ENCODE measurements around the gene DOCK11.

DNA sequence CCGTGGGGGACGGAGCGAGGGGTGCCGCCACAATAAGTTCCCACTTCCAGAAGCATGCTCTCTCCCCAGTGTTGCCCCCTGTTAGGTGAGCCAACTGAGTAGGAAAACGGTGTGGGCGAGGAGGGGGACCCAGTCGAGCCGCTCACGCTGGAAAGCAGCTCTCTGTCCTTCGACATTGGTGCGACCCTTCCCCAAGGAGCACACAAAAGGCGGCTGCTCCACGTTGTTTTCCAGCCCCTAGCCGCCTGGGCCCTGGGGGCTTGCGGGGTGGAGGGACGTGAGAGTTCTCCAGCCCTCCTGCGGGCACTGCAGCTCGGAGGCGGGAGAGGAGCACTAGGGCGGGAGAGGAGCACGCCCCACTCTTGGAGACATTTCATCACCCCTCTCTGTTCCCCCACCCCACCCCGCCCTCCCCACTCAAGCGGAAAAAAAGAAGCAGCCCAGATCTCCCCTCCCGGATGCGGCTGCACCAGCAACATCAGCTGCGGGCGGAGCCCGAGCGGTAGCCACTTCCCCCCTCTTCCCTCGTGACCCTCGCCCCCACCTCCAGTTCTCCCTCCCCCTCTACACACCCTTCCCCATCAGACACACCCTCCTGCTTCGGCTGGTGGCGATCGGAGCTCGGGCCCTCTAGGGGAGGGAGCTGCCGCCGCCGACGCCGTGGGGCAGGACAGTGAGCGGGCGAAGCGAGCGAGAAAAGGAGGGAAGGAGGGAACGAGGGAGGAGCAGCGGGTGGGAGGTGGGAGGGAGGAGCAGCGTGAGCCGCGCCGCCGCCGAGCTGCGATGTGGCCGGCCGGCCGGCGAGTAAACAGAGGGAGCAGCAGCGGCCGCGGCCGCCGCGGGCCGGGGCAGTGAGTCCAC lies at the start of gene DOCK11:
- no peak for TF ChIP-seq ZBTB11 (CRISPR knock-in tag; IDR thresholded peaks at IDR 0.05)
- TF ChIP-seq RELA (IDR thresholded peaks at IDR 0.05; ENCODE audit: borderline replicate concordance, partially characterized antibody): no peak
